PC-9 (cell line): ENCODE results near the gene PRAC2. TPM values are rescaled to one million over a fixed set of nuclear protein-coding genes. Genes with fewer than 3 reads are reported as not detected.

Experiments used
- BruUV-seq: library from RNA; stranded (reverse); fragments of 400-500 nt; replicated peaks from 2 replicates; lab custom pipeline; 2021; lab: Mats Ljungman, UMichigan
- CTCF ChIA-PET: fragments of 300-600 bp; sonication (Branson Sonifier 250); formaldehyde crosslinking; loops from one replicate; lab custom pipeline; 2022; ENCODE audit warnings: antibody characterized with exemption; lab: Charles Lee
- POLR2A ChIA-PET: fragments of 300-600 bp; sonication (Branson Sonifier 250); formaldehyde crosslinking; loops from one replicate; lab custom pipeline; 2022; ENCODE audit warnings: antibody characterized with exemption; ENCODE audit not compliant: unreplicated experiment; lab: Charles Lee
- DNase-seq, 2 experiments: peaks; one replicate each; pipeline versions ENCODE4 v3.0.0 to v3.0.0-alpha.2; 2015 to 2022; ENCODE audit warnings: mixed read lengths in 1 of 2
- H2AFZ ChIP-seq: fragments of 200-600 bp; sonication (generic); 2 replicates; pipeline ENCODE4 v1.8.1; 2017; ENCODE audit warnings: antibody characterized with exemption
- H3F3A ChIP-seq: fragments of 200-600 bp; sonication (generic); 2 replicates; pipeline ENCODE4 v1.8.1; 2017; ENCODE audit warnings: antibody characterized with exemption, mild to moderate bottlenecking, low read depth; ENCODE audit not compliant: insufficient read depth
- H3K27ac ChIP-seq: fragments of 200-600 bp; sonication (generic); 2 replicates; pipeline ENCODE4 v1.6.1; 2016; ENCODE audit warnings: mixed run types
- H3K27me3 ChIP-seq: fragments of 200-600 bp; sonication (generic); 2 replicates; pipeline ENCODE4 v1.6.1; 2016; ENCODE audit warnings: low read depth, mixed run types; ENCODE audit not compliant: insufficient read depth
- H3K36me3 ChIP-seq: fragments of 200-600 bp; sonication (generic); 2 replicates; pipeline ENCODE4 v1.6.1; 2016; ENCODE audit warnings: low read depth, mixed run types
- H3K4me1 ChIP-seq: fragments of 200-600 bp; sonication (generic); replicated peaks from 2 replicates; pipeline ENCODE4 v1.6.1; 2016; ENCODE audit warnings: mixed run types; ENCODE audit not compliant: insufficient read depth
- H3K4me2 ChIP-seq: fragments of 200-600 bp; sonication (generic); 2 replicates; pipeline ENCODE4 v1.6.1; 2017; ENCODE audit warnings: mixed run types
- H3K4me3 ChIP-seq: fragments of 200-600 bp; sonication (generic); 2 replicates; pipeline ENCODE4 v1.6.1; 2016; ENCODE audit warnings: mixed run types
- H3K79me2 ChIP-seq: fragments of 200-600 bp; sonication (generic); 2 replicates; pipeline ENCODE4 v1.6.1; 2017; ENCODE audit warnings: low read depth, mixed run types
- H3K9me2 ChIP-seq: fragments of 200-600 bp; sonication (generic); 2 replicates; pipeline ENCODE4 v1.8.1; 2017; ENCODE audit warnings: mild to moderate bottlenecking; ENCODE audit not compliant: insufficient read depth
- H3K9me3 ChIP-seq: fragments of 200-600 bp; sonication (generic); 2 replicates; pipeline ENCODE4 v1.8.1; 2016; ENCODE audit warnings: low read depth; ENCODE audit not compliant: insufficient read depth
- H4K20me1 ChIP-seq: fragments of 200-600 bp; sonication (generic); 2 replicates; pipeline ENCODE4 v1.8.1; 2017; ENCODE audit not compliant: insufficient read depth
- EZH2 ChIP-seq: fragments of 200-600 bp; sonication (generic); IDR thresholded peaks from 2 replicates; pipeline ENCODE4 v1.8.0; 2017; ENCODE audit warnings: antibody characterized with exemption, low read depth
- intact Hi-C: fragments of 100-400 bp; cut with micrococcal nuclease; formaldehyde crosslinking; loops from one replicate; pipeline ENCODE4 v1.10.0; 2022; ENCODE audit not compliant: unreplicated experiment
- total RNA-seq: library from RNA; stranded (reverse); gene quantifications from 2 replicates; pipeline ENCODE4 v1.2.3, GENCODE V29; 2021
- TF ChIP-seq, protein P1 (sequence below): fragments of 200-600 bp; sonication (generic); conservative IDR thresholded peaks from 2 replicates; pipeline ENCODE4 v1.6.1; 2017; ENCODE audit warnings: mixed run types, antibody characterized with exemption, mild to moderate bottlenecking, moderate library complexity

Gene PRAC2
- total RNA-seq, 1 experiment from 2014 or later = not detected

DNA sequence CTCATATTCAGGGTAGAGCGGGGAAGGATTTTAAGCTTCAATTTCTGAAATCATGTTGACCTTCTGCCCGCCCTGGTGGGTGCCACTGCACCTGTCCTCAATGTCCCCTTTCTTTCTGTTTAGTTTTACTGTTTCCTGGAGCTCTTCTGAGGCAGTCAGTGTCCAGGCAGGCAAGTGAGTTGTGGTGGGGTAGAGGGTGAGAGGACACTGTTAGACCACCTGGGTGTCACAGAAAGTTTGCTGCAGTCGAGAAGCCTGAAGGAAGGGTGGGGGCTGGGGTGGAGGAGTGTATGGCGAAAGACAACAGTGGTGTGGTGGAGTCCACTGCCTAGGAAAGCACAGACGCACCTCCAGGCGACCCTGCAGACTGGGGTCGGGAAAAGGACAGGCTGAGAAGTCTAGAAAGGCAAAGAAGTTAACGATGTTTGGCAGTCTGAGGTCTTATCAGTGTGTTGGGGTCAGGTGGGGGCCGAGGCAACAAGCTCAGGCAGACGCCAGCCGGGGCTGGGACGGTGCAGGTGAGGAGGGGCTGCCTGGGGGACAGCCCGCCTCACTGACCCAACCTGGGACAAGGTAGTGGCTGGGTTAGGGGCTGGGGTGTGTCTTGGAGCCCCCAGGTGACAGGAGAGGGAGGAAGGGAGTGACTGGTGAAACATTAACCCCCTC, 28.9 kb downstream of the PRAC2 start:
- H4K20me1 ChIP-seq = no peaks in the 10 kb centered on the region

DNA sequence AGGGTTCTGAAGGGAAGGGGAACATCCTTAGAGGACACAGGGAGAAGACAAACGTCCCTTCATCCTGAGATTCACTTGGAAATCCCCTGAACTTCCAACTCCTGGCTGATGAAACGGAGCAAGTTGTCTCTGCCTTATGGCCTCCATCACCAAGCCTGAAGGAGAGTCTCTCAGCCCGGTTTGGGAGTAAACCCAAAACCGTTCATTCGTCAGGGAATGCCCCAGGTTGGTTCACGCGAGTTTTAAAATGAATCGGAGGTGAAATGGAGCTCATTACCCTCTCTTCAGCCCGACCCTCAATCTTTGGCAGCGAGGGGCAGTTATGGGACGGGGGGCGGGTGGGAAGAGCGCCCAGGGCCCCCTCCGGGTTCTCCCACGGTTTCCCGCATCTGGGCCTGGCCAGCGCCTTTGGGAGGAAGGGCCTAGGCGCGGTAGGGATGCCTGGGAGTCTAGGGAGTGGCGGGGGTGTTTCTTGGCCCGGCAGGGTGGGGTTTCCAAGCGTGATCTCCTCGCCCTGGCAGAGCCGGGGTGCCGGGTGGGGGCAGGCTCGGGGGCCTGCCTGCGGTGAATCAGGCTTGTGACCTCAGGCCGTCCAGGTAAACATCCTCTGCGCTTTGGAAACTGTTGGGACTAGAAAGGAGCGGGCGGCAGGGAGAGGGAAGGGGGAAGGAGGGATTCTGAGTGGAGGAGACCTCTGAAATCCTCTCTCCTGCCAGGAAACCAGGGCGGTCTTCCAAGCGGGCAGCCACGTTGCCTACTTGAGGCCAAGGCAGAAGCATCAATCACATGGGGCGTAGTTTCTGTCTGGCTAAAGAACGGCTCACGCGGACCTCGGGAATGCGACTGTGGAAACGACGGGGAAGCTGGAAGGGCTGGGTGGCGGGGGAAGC, 29.7 kb downstream of the PRAC2 start:
- no peaks in the 10 kb centered on the region for H3F3A ChIP-seq
- peaks cover 97% of the 10 kb centered on the region for H3K27me3 ChIP-seq
- H3K4me2 ChIP-seq = no peak overlapping the region
- no peaks in the 10 kb centered on the region for H3K9me3 ChIP-seq
- no peak overlapping the region for H2AFZ ChIP-seq
- no peaks in the 10 kb centered on the region for H3K9me2 ChIP-seq
- no peak overlapping the region for H3K4me3 ChIP-seq
- intact Hi-C loops = no loop called here
- no peak overlapping the region for H3K27ac ChIP-seq
- DNase-seq = no peak
- H3K79me2 ChIP-seq = no peaks in the 10 kb centered on the region
- POLR2A ChIA-PET = no interaction called here
- no TSS peak for BruUV-seq
- H3K36me3 ChIP-seq = no peaks in the 10 kb centered on the region
- H3K4me1 ChIP-seq = no peaks in the 10 kb centered on the region
- H4K20me1 ChIP-seq = no peaks in the 10 kb centered on the region
- TF ChIP-seq, protein P1, sequence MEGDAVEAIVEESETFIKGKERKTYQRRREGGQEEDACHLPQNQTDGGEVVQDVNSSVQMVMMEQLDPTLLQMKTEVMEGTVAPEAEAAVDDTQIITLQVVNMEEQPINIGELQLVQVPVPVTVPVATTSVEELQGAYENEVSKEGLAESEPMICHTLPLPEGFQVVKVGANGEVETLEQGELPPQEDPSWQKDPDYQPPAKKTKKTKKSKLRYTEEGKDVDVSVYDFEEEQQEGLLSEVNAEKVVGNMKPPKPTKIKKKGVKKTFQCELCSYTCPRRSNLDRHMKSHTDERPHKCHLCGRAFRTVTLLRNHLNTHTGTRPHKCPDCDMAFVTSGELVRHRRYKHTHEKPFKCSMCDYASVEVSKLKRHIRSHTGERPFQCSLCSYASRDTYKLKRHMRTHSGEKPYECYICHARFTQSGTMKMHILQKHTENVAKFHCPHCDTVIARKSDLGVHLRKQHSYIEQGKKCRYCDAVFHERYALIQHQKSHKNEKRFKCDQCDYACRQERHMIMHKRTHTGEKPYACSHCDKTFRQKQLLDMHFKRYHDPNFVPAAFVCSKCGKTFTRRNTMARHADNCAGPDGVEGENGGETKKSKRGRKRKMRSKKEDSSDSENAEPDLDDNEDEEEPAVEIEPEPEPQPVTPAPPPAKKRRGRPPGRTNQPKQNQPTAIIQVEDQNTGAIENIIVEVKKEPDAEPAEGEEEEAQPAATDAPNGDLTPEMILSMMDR = no peak
- no peak for TF ChIP-seq EZH2
- CTCF ChIA-PET = no interaction called here

More for the DNA sequence above, 28.9 kb downstream of the PRAC2 start:
- Histone ChIP-seq H3K79me2 (no peaks in the 10 kb centered on the region), H3K27me3 (peaks cover 97% of the 10 kb centered on the region), H3K36me3 (no peaks in the 10 kb centered on the region), H2AFZ (no peak overlapping the region), H3K9me3 (no peaks in the 10 kb centered on the region), H3K27ac (no peak overlapping the region), H3K4me1 (no peaks in the 10 kb centered on the region), H3K9me2 (no peaks in the 10 kb centered on the region), H3F3A (no peaks in the 10 kb centered on the region), H3K4me3 (no peak overlapping the region), H3K4me2 (no peak overlapping the region)
- no TSS peak for BruUV-seq
- ChIA-PET CTCF (interaction anchor here (0.9 kb wide), 1 partner anchor 127 kb away, joined by 6 read pairs; no protein-coding TSS in a partner anchor), POLR2A (no interaction called here)
- no peak for TF ChIP-seq EZH2
- intact Hi-C loops = no loop called here
- DNase-seq = no peak

- no peak overlapping the region for H2AFZ ChIP-seq
- no peak overlapping the region for H3K4me3 ChIP-seq
Measured at GRCh38 chr17:48753794-48754499, 31.0 kb downstream of the PRAC2 start.

More at GRCh38 chr17:48753794-48754499, 31.0 kb downstream of the PRAC2 start:
- no TSS peak for BruUV-seq
- Histone ChIP-seq H4K20me1 (no peaks in the 10 kb centered on the region), H3K79me2 (no peaks in the 10 kb centered on the region), H3K4me2 (no peak overlapping the region), H3K4me1 (no peaks in the 10 kb centered on the region), H3K36me3 (no peaks in the 10 kb centered on the region), H3K27ac (no peak overlapping the region), H3K27me3 (peaks cover 96% of the 10 kb centered on the region), H3K9me3 (no peaks in the 10 kb centered on the region), H3K9me2 (no peaks in the 10 kb centered on the region), H3F3A (no peaks in the 10 kb centered on the region)
- intact Hi-C loops = no loop called here
- ChIA-PET POLR2A (interaction anchor here (0.6 kb wide), 1 partner anchor 109 kb away, joined by 4 read pairs; no protein-coding TSS in a partner anchor), CTCF (no interaction called here)
- TF ChIP-seq, protein P1 = no peak
- no peak for TF ChIP-seq EZH2
- DNase-seq = no peak
